Left ventricle myocardium inferior (tissue), 1 donor: ENCODE data around the gene NRL. TPM values are rescaled to one million over a fixed set of nuclear protein-coding genes. Genes with fewer than 3 reads are reported as not detected.

ENCODE experiments used
- DNase-seq: peaks from one replicate; pipeline ENCODE4 v3.0.0-alpha.2; 2020
- H3K27ac ChIP-seq: fragments of 200-600 bp; replicated peaks from 2 replicates; pipeline ENCODE4 v1.8.0; 2021
- H3K27me3 ChIP-seq: fragments of 200-600 bp; 2 replicates; pipeline ENCODE4 v1.8.0; 2021; ENCODE audit warnings: low read depth
- H3K36me3 ChIP-seq: fragments of 200-600 bp; 2 replicates; pipeline ENCODE4 v1.8.0; 2021
- H3K4me1 ChIP-seq: fragments of 200-600 bp; 2 replicates; pipeline ENCODE4 v1.8.0; 2021
- H3K4me3 ChIP-seq: fragments of 200-600 bp; 2 replicates; pipeline ENCODE4 v1.8.0; 2021; ENCODE audit warnings: mild to moderate bottlenecking, moderate library complexity
- H3K9me3 ChIP-seq: fragments of 200-600 bp; replicated peaks from 2 replicates; pipeline ENCODE4 v1.8.0; 2021
- intact Hi-C: fragments of 100-400 bp; cut with micrococcal nuclease; formaldehyde crosslinking; loops from one replicate; pipeline ENCODE4 v1.11.0; 2022
- total RNA-seq: library from RNA; stranded (reverse); fragmentation: NEBNext Ultra II Directional; extraction: Animal tissue kit (Norgen Biotek cat#: 25700); gene quantifications from one replicate; pipeline ENCODE4 v1.2.1, GENCODE V29; 2021
- TF ChIP-seq, protein P1 (sequence below): fragments of 200-600 bp; IDR thresholded peaks from 2 replicates; pipeline ENCODE4 v1.8.0; 2021; ENCODE audit warnings: antibody characterized with exemption, mild to moderate bottlenecking, borderline replicate concordance
- donor health status: DM: no; HTN: yes; CAD: no; lungs with severe emphysema.

Gene NRL
- total RNA-seq, 1 donor from 2014 or later, result 1.5 TPM

DNA sequence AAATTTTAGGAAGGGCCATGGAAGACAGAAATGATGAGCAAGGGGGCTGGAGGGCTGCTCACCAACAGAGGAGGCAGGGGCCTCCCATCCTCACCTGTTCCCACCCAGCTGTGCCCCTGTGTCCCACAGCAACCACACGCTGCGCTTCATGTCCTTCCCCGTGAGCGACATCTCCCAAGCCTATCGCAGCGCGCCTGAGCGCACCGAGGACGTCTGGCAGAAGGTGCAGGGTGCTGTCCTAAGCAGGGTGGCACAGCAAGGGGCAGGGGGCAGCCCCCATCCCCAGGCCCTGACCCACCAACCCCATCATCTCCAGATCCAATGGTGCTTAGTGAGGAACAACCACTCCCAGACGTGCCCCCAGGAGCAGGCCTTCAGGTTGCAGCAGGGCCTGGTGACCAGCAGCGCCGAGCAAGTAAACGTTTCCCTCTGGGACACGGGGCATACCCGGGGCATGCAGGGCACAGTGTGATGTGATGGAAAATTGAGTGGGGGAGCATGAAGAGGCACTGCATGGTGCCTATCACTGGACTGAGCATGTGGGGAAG, 54.8 kb downstream of the NRL start:
- intact Hi-C loops, result loop anchor here (5.0 kb wide), 1 partner anchor 47 kb away; no protein-coding TSS in a partner anchor
- no peak overlapping the region for H3K27ac ChIP-seq
- TF ChIP-seq, protein P1, sequence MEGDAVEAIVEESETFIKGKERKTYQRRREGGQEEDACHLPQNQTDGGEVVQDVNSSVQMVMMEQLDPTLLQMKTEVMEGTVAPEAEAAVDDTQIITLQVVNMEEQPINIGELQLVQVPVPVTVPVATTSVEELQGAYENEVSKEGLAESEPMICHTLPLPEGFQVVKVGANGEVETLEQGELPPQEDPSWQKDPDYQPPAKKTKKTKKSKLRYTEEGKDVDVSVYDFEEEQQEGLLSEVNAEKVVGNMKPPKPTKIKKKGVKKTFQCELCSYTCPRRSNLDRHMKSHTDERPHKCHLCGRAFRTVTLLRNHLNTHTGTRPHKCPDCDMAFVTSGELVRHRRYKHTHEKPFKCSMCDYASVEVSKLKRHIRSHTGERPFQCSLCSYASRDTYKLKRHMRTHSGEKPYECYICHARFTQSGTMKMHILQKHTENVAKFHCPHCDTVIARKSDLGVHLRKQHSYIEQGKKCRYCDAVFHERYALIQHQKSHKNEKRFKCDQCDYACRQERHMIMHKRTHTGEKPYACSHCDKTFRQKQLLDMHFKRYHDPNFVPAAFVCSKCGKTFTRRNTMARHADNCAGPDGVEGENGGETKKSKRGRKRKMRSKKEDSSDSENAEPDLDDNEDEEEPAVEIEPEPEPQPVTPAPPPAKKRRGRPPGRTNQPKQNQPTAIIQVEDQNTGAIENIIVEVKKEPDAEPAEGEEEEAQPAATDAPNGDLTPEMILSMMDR, result no peak
- H3K4me3 ChIP-seq, result no peak overlapping the region
- H3K27me3 ChIP-seq, result peaks cover 10% of the 10 kb centered on the region
- no peak for DNase-seq
- no peaks in the 10 kb centered on the region for H3K9me3 ChIP-seq
- no peaks in the 10 kb centered on the region for H3K36me3 ChIP-seq
- no peaks in the 10 kb centered on the region for H3K4me1 ChIP-seq

DNA sequence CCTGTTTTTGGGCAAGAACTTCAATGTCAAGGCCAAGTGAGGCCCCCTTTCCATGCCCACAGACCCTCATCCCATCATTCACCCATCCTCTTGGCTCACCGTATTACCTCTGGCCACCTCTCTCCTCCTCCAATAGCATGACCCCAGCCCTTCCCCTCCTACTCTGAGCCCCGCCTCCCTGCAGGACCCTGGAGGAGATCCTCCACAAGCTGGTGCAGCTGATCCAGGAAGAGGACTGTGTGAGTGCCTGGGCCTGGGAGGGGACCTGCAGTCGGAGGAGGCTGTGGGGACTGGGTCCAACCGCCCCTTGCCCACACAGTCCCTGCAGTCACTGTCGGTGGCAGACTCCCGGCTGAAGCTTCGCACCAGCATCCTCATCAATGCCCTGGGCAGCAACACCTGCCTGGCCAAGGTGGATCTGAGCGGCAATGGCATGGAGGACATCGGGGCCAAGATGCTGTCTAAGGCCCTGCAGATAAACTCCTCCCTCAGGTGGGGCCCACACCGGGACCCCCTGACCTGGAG, 55.7 kb downstream of the NRL start:
- intact Hi-C loops, result no loop called here
- Histone ChIP-seq H3K4me3 (no peak overlapping the region), H3K27ac (no peak overlapping the region), H3K27me3 (peaks cover 19% of the 10 kb centered on the region), H3K4me1 (no peaks in the 10 kb centered on the region), H3K36me3 (no peaks in the 10 kb centered on the region), H3K9me3 (no peaks in the 10 kb centered on the region)
- no peak for DNase-seq
- TF ChIP-seq, protein P1, result no peak

DNA sequence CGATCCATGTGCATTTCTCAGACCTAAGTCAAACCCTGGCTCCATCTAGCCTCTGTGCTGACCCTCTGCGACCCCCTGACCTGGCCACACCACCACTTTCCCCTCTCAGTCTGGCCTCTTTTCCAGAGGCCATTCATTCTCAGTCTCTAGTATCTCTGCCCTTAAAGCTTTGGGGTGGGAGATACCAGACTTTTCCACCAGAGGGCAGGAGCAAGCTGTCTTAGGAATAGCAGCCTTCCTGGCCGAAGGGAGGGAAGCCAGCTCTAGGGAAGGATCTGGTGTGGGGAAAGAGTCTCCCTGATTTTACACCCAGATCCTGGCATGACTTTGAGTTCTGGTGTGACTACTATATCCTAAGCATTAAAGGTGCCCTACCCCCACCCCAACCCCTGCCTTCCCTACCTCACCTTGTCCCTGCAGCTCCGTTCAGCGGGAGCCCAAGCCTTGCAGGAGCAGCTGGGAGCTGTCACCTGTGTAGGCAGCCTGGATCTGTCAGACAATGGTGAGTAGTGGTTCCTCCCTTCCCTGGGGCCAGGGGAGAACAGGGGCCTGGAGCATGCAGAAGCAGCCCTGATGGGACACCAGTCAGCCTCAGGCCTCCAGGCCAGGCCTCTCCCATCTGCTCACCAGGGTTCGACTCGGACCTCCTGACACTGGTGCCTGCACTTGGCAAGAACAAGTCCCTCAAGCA, 56.3 kb downstream of the NRL start:
- Histone ChIP-seq H3K27ac (no peak overlapping the region), H3K9me3 (no peaks in the 10 kb centered on the region), H3K36me3 (no peaks in the 10 kb centered on the region), H3K4me1 (no peaks in the 10 kb centered on the region), H3K4me3 (no peak overlapping the region), H3K27me3 (peaks cover 21% of the 10 kb centered on the region)
- intact Hi-C loops, result no loop called here
- DNase-seq, result peak; percentile 45
- TF ChIP-seq, protein P1, result peak; percentile 84

DNA sequence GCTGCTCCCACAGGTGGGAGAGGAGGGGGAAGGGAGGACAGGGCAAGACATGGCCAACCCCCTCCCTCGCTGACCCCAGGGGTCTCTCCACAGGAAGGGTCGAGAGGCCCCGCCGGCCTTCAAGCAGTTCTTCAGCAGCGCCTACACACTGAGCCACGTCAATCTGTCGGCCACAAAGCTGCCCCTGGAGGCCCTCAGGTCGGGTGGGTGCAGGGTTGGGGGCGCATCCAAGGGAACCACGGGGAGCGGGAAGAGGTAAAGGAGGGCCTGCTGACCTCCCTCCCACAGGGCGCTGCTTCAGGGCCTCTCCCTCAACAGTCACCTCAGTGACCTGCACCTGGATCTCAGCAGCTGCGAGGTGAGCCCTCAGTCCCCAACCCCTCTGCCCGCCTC, 56.9 kb downstream of the NRL start:
- Histone ChIP-seq H3K4me1 (peaks cover under 1% of the 10 kb centered on the region), H3K27me3 (peaks cover 21% of the 10 kb centered on the region), H3K27ac (no peak overlapping the region), H3K4me3 (no peak overlapping the region), H3K36me3 (no peaks in the 10 kb centered on the region), H3K9me3 (no peaks in the 10 kb centered on the region)
- no peak for DNase-seq
- TF ChIP-seq, protein P1, result no peak
- intact Hi-C loops, result no loop called here

DNA sequence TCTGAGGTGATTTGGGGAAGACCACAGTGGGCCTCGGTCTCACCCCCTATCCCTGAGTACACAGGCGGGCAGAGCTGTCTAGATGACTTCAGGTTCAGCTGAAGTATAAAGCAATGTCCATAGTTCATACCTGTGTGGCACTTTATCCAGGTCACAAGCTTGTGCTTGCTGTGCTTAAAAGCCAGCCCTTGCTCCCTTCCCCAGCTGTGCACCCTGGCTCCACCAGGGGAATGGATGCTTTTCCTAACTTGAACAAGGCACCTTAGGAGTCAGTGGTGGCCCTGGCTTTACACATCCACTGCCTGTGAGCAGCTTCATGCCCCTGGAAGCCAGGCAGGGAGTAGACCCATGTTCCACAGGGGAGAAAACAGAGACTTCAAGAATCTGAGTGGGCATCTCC, 57.5 kb downstream of the NRL start:
- Histone ChIP-seq H3K4me1 (peaks cover 6% of the 10 kb centered on the region), H3K4me3 (no peak overlapping the region), H3K36me3 (no peaks in the 10 kb centered on the region), H3K27ac (no peak overlapping the region), H3K9me3 (no peaks in the 10 kb centered on the region), H3K27me3 (peaks cover 21% of the 10 kb centered on the region)
- intact Hi-C loops, result no loop called here
- DNase-seq, result no peak
- TF ChIP-seq, protein P1, result no peak
